PFSK-1 (cell line): ENCODE results near the gene PRSS35.

Experiments
- FOXP2 ChIP-seq: optimal IDR thresholded peaks from 2 replicates; pipeline ENCODE3; 2011; ENCODE audit warnings: borderline replicate concordance, control low read depth, inconsistent platforms; ENCODE audit not compliant: insufficient read depth; ENCODE audit errors: extremely low read length, extremely low read depth
- POLR2AphosphoS5 ChIP-seq: IDR thresholded peaks from 2 replicates; pipeline ENCODE4 v1.6.1; 2012; ENCODE audit warnings: low read depth, mild to moderate bottlenecking, control low read depth, low read length, moderate library complexity
- REST ChIP-seq, 2 experiments: IDR thresholded peaks; 2 replicates each; pipeline versions ENCODE4 v1.6.1 to v1.8.0; 2011 to 2012; ENCODE audit warnings: low read depth in 2 of 2, low read length in 2 of 2, control low read depth in 1 of 2, inconsistent platforms in 1 of 2, mild to moderate bottlenecking in 1 of 2, moderate library complexity in 1 of 2; ENCODE audit not compliant: insufficient read depth in 1 of 2
- SIN3A ChIP-seq: IDR thresholded peaks from 2 replicates; pipeline ENCODE4 v1.6.1; 2012; ENCODE audit warnings: mild to moderate bottlenecking, low read length, moderate library complexity, borderline replicate concordance; ENCODE audit not compliant: insufficient read depth
- TAF1 ChIP-seq: IDR thresholded peaks from 2 replicates; pipeline ENCODE4 v1.6.1; 2012; ENCODE audit warnings: low read length, control low read depth, borderline replicate concordance; ENCODE audit not compliant: insufficient read depth

Gene PRSS35

GRCh38 chr6:83514866-83515466 is 2.6 kb downstream of the PRSS35 start:
- TF ChIP-seq FOXP2 = no peak
- TF ChIP-seq REST (IDR thresholded peaks at IDR 0.05; ENCODE audit: insufficient read depth in 1 of 2, low read depth in 2 of 2, low read length in 2 of 2) = no peak
- TF ChIP-seq SIN3A = no peak
- no peak for TF ChIP-seq TAF1
- no peak for TF ChIP-seq POLR2AphosphoS5

- TF ChIP-seq POLR2AphosphoS5 (no peak), FOXP2 (no peak), SIN3A (no peak), TAF1 (no peak), REST (IDR thresholded peaks at IDR 0.05; ENCODE audit: insufficient read depth in 1 of 2, low read depth in 2 of 2, low read length in 2 of 2) (no peak)
Measured at GRCh38 chr6:83517500-83517899, 5.2 kb downstream of the PRSS35 start.

- TF ChIP-seq REST (IDR thresholded peaks at IDR 0.05; ENCODE audit: insufficient read depth in 1 of 2, low read depth in 2 of 2, low read length in 2 of 2) = no peak
- no peak for TF ChIP-seq TAF1
- TF ChIP-seq SIN3A = no peak
- no peak for TF ChIP-seq POLR2AphosphoS5
- TF ChIP-seq FOXP2 = no peak
Measured at GRCh38 chr6:83518816-83519480, 6.6 kb downstream of the PRSS35 start.

GRCh38 chr6:83536034-83536646 is 23.8 kb downstream of the PRSS35 start:
- TF ChIP-seq POLR2AphosphoS5 (no peak), REST (IDR thresholded peaks at IDR 0.05; ENCODE audit: insufficient read depth in 1 of 2, low read depth in 2 of 2, low read length in 2 of 2) (no peak), SIN3A (no peak), TAF1 (no peak), FOXP2 (no peak)
